SK-N-SH (cell line): Measurements from ENCODE around the gene CDH16. TPM values are rescaled to one million over a fixed set of nuclear protein-coding genes. Genes with fewer than 3 reads are reported as not detected.

ENCODE experiments used
- CTCF ChIA-PET: fragments of 300-600, 350-600 bp; formaldehyde crosslinking; extraction: SDS; loops from one replicate; lab custom pipeline; 2021; lab: Yijun Ruan, JAX
- POLR2A ChIA-PET: fragments of 350-600 bp; sonication (Branson Sonifier 250); formaldehyde crosslinking; extraction: SDS; loops from one replicate; lab custom pipeline; 2020; ENCODE audit warnings: antibody characterized with exemption, inconsistent platforms; lab: Yijun Ruan, JAX
- DNase-seq: peaks from one replicate; pipeline ENCODE4 v3.0.0; 2012
- H2AFZ ChIP-seq: fragments of 200-600 bp; sonication (generic); 2 replicates; pipeline ENCODE4 v1.8.1; 2016; ENCODE audit warnings: antibody characterized with exemption, mild to moderate bottlenecking, low read depth
- H3F3A ChIP-seq: fragments of 200-600 bp; sonication (generic); replicated peaks from 2 replicates; pipeline ENCODE3; 2016; ENCODE audit warnings: antibody characterized with exemption, mild to moderate bottlenecking; ENCODE audit not compliant: insufficient read depth
- H3K27ac ChIP-seq, 2 experiments: fragments of 200-500 bp in 1 of 2; fragments of 200-600 bp in 1 of 2; sonication (Bioruptor generic) in 1 of 2; sonication (generic), shearing (Covaris generic) in 1 of 2; 2 replicates each; pipeline versions ENCODE4 v1.5.1 to v1.6.1; 2014 to 2016; ENCODE audit warnings: low read depth in 2 of 2, inconsistent platforms in 1 of 2, low read length in 1 of 2, mild to moderate bottlenecking in 1 of 2, mixed read lengths in 1 of 2
- H3K27me3 ChIP-seq: fragments of 200-600 bp; sonication (generic), shearing (Covaris generic); 2 replicates; pipeline ENCODE4 v1.6.1; 2016; ENCODE audit warnings: mixed run types; ENCODE audit not compliant: insufficient read depth
- H3K36me3 ChIP-seq, 2 experiments: fragments of 200-500 bp in 1 of 2; fragments of 200-600 bp in 1 of 2; sonication (Bioruptor generic) in 1 of 2; sonication (generic) in 1 of 2; replicated peaks in 1 of 2; 2 replicates each; pipeline versions ENCODE3 to v1.5.1; 2014 to 2016; ENCODE audit warnings: low read length in 1 of 2, mild to moderate bottlenecking in 1 of 2; ENCODE audit not compliant: insufficient read depth in 2 of 2, control insufficient read depth in 1 of 2
- H3K4me1 ChIP-seq, 2 experiments: fragments of 200-500 bp in 1 of 2; fragments of 200-600 bp in 1 of 2; sonication (Bioruptor generic) in 1 of 2; sonication (generic), shearing (Covaris generic) in 1 of 2; 2 replicates each; pipeline versions ENCODE4 v1.5.1 to v1.6.1; 2014 to 2016; ENCODE audit warnings: low read depth in 1 of 2, low read length in 1 of 2, mixed run types in 1 of 2; ENCODE audit not compliant: insufficient read depth in 2 of 2, control insufficient read depth in 1 of 2
- H3K4me2 ChIP-seq: fragments of 200-600 bp; sonication (generic), shearing (Covaris generic); 2 replicates; pipeline ENCODE4 v1.6.1; 2017; ENCODE audit warnings: mixed run types
- H3K4me3 ChIP-seq, 2 experiments: fragments of 200-500 bp in 1 of 2; fragments of 200-600 bp in 1 of 2; sonication (Bioruptor generic) in 1 of 2; sonication (generic), shearing (Covaris generic) in 1 of 2; 2 replicates each; pipeline versions ENCODE4 v1.5.1 to v1.8.1; 2014 to 2016; ENCODE audit warnings: low read depth in 2 of 2, inconsistent platforms in 1 of 2, low read length in 1 of 2, mild to moderate bottlenecking in 1 of 2, mixed read lengths in 1 of 2, moderate library complexity in 1 of 2
- H3K79me2 ChIP-seq: fragments of 200-600 bp; sonication (generic); 2 replicates; pipeline ENCODE4 v1.8.1; 2017; ENCODE audit warnings: mild to moderate bottlenecking; ENCODE audit not compliant: insufficient read depth
- H3K9ac ChIP-seq: fragments of 200-600 bp; sonication (generic); 2 replicates; pipeline ENCODE4 v1.6.1; 2017; ENCODE audit warnings: mixed run types
- H3K9me2 ChIP-seq: fragments of 200-600 bp; sonication (generic); 2 replicates; pipeline ENCODE4 v1.6.1; 2017; ENCODE audit warnings: mixed run types
- H3K9me3 ChIP-seq: fragments of 200-600 bp; sonication (generic); 2 replicates; pipeline ENCODE4 v1.6.1; 2017; ENCODE audit warnings: mixed run types, mild to moderate bottlenecking, moderate library complexity
- H4K20me1 ChIP-seq: fragments of 200-600 bp; sonication (generic); 2 replicates; pipeline ENCODE4 v1.6.1; 2017; ENCODE audit warnings: mild to moderate bottlenecking, mixed run types; ENCODE audit not compliant: insufficient read depth
- CTCF ChIP-seq: fragments of 200-600 bp; sonication (generic); IDR thresholded peaks from 2 replicates; pipeline ENCODE4 v1.6.1; 2017; ENCODE audit warnings: antibody characterized with exemption, mild to moderate bottlenecking, moderate library complexity
- FOSL2 ChIP-seq: IDR thresholded peaks from 2 replicates; pipeline ENCODE4 v1.4.0; 2012; ENCODE audit warnings: low read depth, mild to moderate bottlenecking, moderate library complexity, borderline replicate concordance
- FOXJ3 ChIP-seq: sonication (generic); formaldehyde crosslinking; IDR thresholded peaks from 2 replicates; pipeline ENCODE4 v1.5.1; 2020; ENCODE audit warnings: mild to moderate bottlenecking, missing genetic modification reagents
- FOXM1 ChIP-seq: IDR thresholded peaks from 2 replicates; pipeline ENCODE4 v1.4.0; 2012; ENCODE audit warnings: low read depth, mild to moderate bottlenecking
- GATA2 ChIP-seq: sonication (generic); formaldehyde crosslinking; IDR thresholded peaks from 2 replicates; pipeline ENCODE4 v1.5.0; 2020; ENCODE audit warnings: mild to moderate bottlenecking, missing genetic modification reagents
- JUND ChIP-seq: IDR thresholded peaks from 2 replicates; pipeline ENCODE4 v1.4.0; 2012
- MEF2A ChIP-seq: IDR thresholded peaks from 2 replicates; pipeline ENCODE4 v1.4.0; 2012; ENCODE audit warnings: low read depth, borderline replicate concordance
- NFIC ChIP-seq: IDR thresholded peaks from 2 replicates; pipeline ENCODE4 v1.4.0; 2012; ENCODE audit warnings: borderline replicate concordance
- RAD21 ChIP-seq: IDR thresholded peaks from 2 replicates; pipeline ENCODE4 v1.6.1; 2012; ENCODE audit warnings: mild to moderate bottlenecking, low read length
- RCOR1 ChIP-seq: fragments of 150-350 bp; IDR thresholded peaks from 2 replicates; pipeline ENCODE4 v1.6.1; 2017; ENCODE audit warnings: antibody characterized with exemption, low read length
- TEAD4 ChIP-seq: IDR thresholded peaks from 2 replicates; pipeline ENCODE4 v1.4.0; 2012; ENCODE audit warnings: mild to moderate bottlenecking, borderline replicate concordance; ENCODE audit not compliant: insufficient read depth
- USF1 ChIP-seq: IDR thresholded peaks from 2 replicates; pipeline ENCODE4 v1.4.0; 2012; ENCODE audit warnings: low read depth, borderline replicate concordance
- YY1 ChIP-seq: IDR thresholded peaks from 2 replicates; pipeline ENCODE4 v1.4.0; 2012; ENCODE audit warnings: low read depth, mild to moderate bottlenecking
- WGBS: methylation state at CpG from one replicate; pipeline ENCODE4 v1.1.6; 2017; ENCODE audit warnings: low lambda C conversion rate; 5-methylcytosine and 5-hydroxymethylcytosine counted together
- polyA plus RNA-seq, 3 experiments: library from polyadenylated mRNA; depleted of rRNA; stranded (reverse); fragments of >200 nt; gene quantifications; 2 replicates each; pipeline ENCODE4 v1.2.3, GENCODE V29; 2012
- TF ChIP-seq, protein P1 (sequence below): IDR thresholded peaks from 2 replicates; pipeline ENCODE4; 2012
- TF ChIP-seq, protein P2 (sequence below): fragments of 150-350 bp; IDR thresholded peaks from 2 replicates; pipeline ENCODE4 v1.6.1; 2017; ENCODE audit warnings: antibody characterized with exemption, low read length, low read depth, borderline replicate concordance

Gene CDH16
- polyA plus RNA-seq, 1 of the 3 experiments (the other 2 are of a cell fraction), result not detected

DNA sequence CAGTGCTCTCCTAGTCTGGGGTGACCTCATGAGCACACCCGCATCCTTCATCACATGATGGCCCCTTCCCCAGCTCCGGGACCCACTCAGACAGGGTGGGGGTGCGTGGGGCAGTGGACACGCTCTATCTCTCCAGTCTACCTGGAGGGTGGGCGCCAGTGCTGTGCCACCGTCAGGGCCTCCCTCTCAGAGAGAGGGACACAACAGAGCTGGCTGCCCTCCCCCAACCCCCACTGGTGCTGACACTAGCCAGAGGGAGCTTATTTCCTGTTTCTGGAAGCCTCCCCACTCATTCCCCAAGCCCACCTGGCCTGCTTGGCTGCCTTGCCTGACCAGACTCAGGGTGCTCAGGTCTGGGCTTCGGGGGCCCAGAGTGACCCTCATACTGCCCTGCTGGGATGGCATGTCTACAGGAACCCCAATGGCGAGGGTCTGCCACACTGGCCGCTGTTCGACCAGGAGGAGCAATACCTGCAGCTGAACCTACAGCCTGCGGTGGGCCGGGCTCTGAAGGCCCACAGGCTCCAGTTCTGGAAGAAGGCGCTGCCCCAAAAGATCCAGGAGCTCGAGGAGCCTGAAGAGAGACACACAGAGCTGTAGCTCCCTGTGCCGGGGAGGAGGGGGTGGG is 24.9 kb upstream of the CDH16 start:
- H3K4me1 ChIP-seq, result peaks cover 0 to 8% of the 10 kb centered on the region in 2 experiments; a peak in 1 of 4 replicates
- H3K27me3 ChIP-seq, result no peaks in the 10 kb centered on the region
- WGBS, result 94% methylated on average over 4 of the region's 15 CpGs
- no peak overlapping the region for H3K9ac ChIP-seq
- no peaks in the 10 kb centered on the region for H4K20me1 ChIP-seq
- peaks cover 18 to 48% of the 10 kb centered on the region in 2 experiments for H3K36me3 ChIP-seq
- TF ChIP-seq FOSL2 (no peak), CTCF (no peak), FOXJ3 (no peak), USF1 (no peak), FOXM1 (no peak), NFIC (no peak), MEF2A (no peak), YY1 (no peak), GATA2 (CRISPR knock-in tag) (no peak), JUND (no peak), RAD21 (no peak), TEAD4 (no peak), RCOR1 (no peak)
- TF ChIP-seq, protein P1, sequence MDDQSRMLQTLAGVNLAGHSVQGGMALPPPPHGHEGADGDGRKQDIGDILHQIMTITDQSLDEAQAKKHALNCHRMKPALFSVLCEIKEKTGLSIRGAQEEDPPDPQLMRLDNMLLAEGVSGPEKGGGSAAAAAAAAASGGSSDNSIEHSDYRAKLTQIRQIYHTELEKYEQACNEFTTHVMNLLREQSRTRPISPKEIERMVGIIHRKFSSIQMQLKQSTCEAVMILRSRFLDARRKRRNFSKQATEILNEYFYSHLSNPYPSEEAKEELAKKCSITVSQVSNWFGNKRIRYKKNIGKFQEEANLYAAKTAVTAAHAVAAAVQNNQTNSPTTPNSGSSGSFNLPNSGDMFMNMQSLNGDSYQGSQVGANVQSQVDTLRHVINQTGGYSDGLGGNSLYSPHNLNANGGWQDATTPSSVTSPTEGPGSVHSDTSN, result no peak
- TF ChIP-seq, protein P2, sequence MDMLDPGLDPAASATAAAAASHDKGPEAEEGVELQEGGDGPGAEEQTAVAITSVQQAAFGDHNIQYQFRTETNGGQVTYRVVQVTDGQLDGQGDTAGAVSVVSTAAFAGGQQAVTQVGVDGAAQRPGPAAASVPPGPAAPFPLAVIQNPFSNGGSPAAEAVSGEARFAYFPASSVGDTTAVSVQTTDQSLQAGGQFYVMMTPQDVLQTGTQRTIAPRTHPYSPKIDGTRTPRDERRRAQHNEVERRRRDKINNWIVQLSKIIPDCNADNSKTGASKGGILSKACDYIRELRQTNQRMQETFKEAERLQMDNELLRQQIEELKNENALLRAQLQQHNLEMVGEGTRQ, result no peak
- POLR2A ChIA-PET, result interaction anchor here (0.7 kb wide), 1 partner anchor 9 kb away, joined by 4 read pairs; no protein-coding TSS in a partner anchor
- H3K79me2 ChIP-seq, result peaks cover 2% of the 10 kb centered on the region; the same call in 1 of the 2 replicates
- no peak overlapping the region for H3K4me2 ChIP-seq
- H3F3A ChIP-seq, result peaks cover 9% of the 10 kb centered on the region
- no peaks in the 10 kb centered on the region for H3K9me3 ChIP-seq
- DNase-seq, result no peak
- CTCF ChIA-PET, result interaction anchor here (0.6 to 3.9 kb wide), 11 partner anchors 9 to 212 kb away, joined by 3 to 20 read pairs (median 3); partner anchors contain the start of gene CES3
- no peak overlapping the region for H3K27ac ChIP-seq
- no peak overlapping the region for H3K4me3 ChIP-seq
- H2AFZ ChIP-seq, result no peak overlapping the region
- no peaks in the 10 kb centered on the region for H3K9me2 ChIP-seq
